NT2/D1 (cell line): ENCODE results near the gene TMEM175.

ENCODE experiments used
- YY1 ChIP-seq: IDR thresholded peaks from 2 replicates; pipeline ENCODE4 v1.6.1; 2011; ENCODE audit not compliant: insufficient read length, insufficient read depth
- ZNF274 ChIP-seq: IDR thresholded peaks from 2 replicates; pipeline ENCODE4 v1.6.1; 2011; ENCODE audit warnings: mild to moderate bottlenecking, low read depth, low read length

GRCh38 chr4:915041-915474, 17.2 kb upstream of the TMEM175 start:
- no peak for TF ChIP-seq ZNF274
- no peak for TF ChIP-seq YY1
